HEK293 (cell line): ENCODE measurements around the gene MMP11.

ENCODE experiments used
- CTCF ChIA-PET: fragments of 350-600 bp; formaldehyde crosslinking; extraction: SDS; loops from one replicate; lab custom pipeline; 2021; ENCODE audit warnings: antibody characterized with exemption; lab: Yijun Ruan, JAX
- POLR2A ChIA-PET: fragments of 300-600 bp; formaldehyde crosslinking; extraction: SDS; loops from one replicate; lab custom pipeline; 2020; ENCODE audit warnings: antibody characterized with exemption, inconsistent platforms; lab: Yijun Ruan, JAX
- H3K27ac ChIP-seq: fragments of 200-500 bp; sonication (Bioruptor generic); 2 replicates; pipeline ENCODE4 v1.5.1; 2014; ENCODE audit warnings: low read depth, low read length, control low read depth, inconsistent platforms; ENCODE audit errors: extremely low read depth
- H3K36me3 ChIP-seq, 2 experiments: fragments of 200-500 bp in 1 of 2; sonication (Bioruptor generic) in 1 of 2; 1 replicate in 1 of 2; 2 replicates in 1 of 2; pipeline ENCODE4 v1.5.1; 2014 to 2017; ENCODE audit warnings: inconsistent platforms in 2 of 2, low read length in 2 of 2; ENCODE audit not compliant: control insufficient read depth in 2 of 2, insufficient read depth in 1 of 2
- H3K4me1 ChIP-seq: fragments of 200-500 bp; sonication (Bioruptor generic); 2 replicates; pipeline ENCODE4 v1.5.1; 2014; ENCODE audit warnings: mild to moderate bottlenecking, low read length, inconsistent platforms; ENCODE audit not compliant: control insufficient read depth, insufficient read depth
- H3K4me3 ChIP-seq: 2 replicates; pipeline ENCODE4 v1.5.1; 2011; ENCODE audit warnings: low read depth, mild to moderate bottlenecking, control low read depth, low read length, moderate library complexity
- H3K9me3 ChIP-seq: fragments of 200-500 bp; sonication (Bioruptor generic); 2 replicates; pipeline ENCODE4 v1.5.1; 2014; ENCODE audit warnings: low read depth, low read length, inconsistent platforms; ENCODE audit not compliant: control insufficient read depth, insufficient read depth
- EGR2 ChIP-seq: fragments of 450-650 bp; formaldehyde crosslinking; IDR thresholded peaks from 2 replicates; pipeline ENCODE4 v1.5.1; 2016; ENCODE audit warnings: low read depth, missing biosample characterization, missing genetic modification characterization
- HOXD13 ChIP-seq: sonication (generic); formaldehyde crosslinking; IDR thresholded peaks from 2 replicates; pipeline ENCODE4 v1.8.0; 2022; ENCODE audit warnings: missing genetic modification reagents, borderline replicate concordance
- MEIS1 ChIP-seq: sonication (generic); formaldehyde crosslinking; IDR thresholded peaks from 2 replicates; pipeline ENCODE4 v1.8.1; 2022; ENCODE audit warnings: missing genetic modification reagents, mild to moderate bottlenecking, borderline replicate concordance
- TRIM28 ChIP-seq: IDR thresholded peaks from 2 replicates; pipeline ENCODE4 v1.6.1; 2011; ENCODE audit warnings: low read length, control low read depth, borderline replicate concordance
- ZBTB17 ChIP-seq: fragments of 450-650 bp; formaldehyde crosslinking; IDR thresholded peaks from 2 replicates; pipeline ENCODE4 v1.5.1; 2016; ENCODE audit warnings: missing biosample characterization, missing genetic modification characterization
- ZFHX2 ChIP-seq: fragments of 450-650 bp; formaldehyde crosslinking; conservative IDR thresholded peaks from 2 replicates; pipeline ENCODE4 v1.5.1; 2016; ENCODE audit warnings: missing biosample characterization, missing genetic modification characterization
- ZNF121 ChIP-seq: fragments of 450-650 bp; formaldehyde crosslinking; IDR thresholded peaks from 2 replicates; pipeline ENCODE4 v1.5.1; 2016; ENCODE audit warnings: missing biosample characterization, missing genetic modification characterization
- ZNF132 ChIP-seq: fragments of 450-650 bp; formaldehyde crosslinking; IDR thresholded peaks from 2 replicates; pipeline ENCODE4 v1.5.1; 2017; ENCODE audit warnings: missing biosample characterization, missing genetic modification characterization, borderline replicate concordance
- ZNF138 ChIP-seq: fragments of 450-650 bp; formaldehyde crosslinking; IDR thresholded peaks from 2 replicates; pipeline ENCODE4 v1.5.1; 2016; ENCODE audit warnings: missing biosample characterization, missing genetic modification characterization, borderline replicate concordance
- ZNF341 ChIP-seq: fragments of 450-650 bp; formaldehyde crosslinking; IDR thresholded peaks from 2 replicates; pipeline ENCODE4; 2016; ENCODE audit warnings: low read depth, missing biosample characterization, missing genetic modification characterization
- ZNF37A ChIP-seq: fragments of 450-650 bp; IDR thresholded peaks from 2 replicates; pipeline ENCODE4 v1.5.1; 2018; ENCODE audit warnings: missing biosample characterization, missing genetic modification characterization
- ZNF629 ChIP-seq: fragments of 450-650 bp; formaldehyde crosslinking; IDR thresholded peaks from 2 replicates; pipeline ENCODE4 v1.5.1; 2017; ENCODE audit warnings: missing biosample characterization, missing genetic modification characterization
- ZNF792 ChIP-seq: fragments of 450-650 bp; formaldehyde crosslinking; IDR thresholded peaks from 2 replicates; pipeline ENCODE4 v1.5.1; 2016; ENCODE audit warnings: missing biosample characterization, missing genetic modification characterization
- ZNF837 ChIP-seq: fragments of 450-650 bp; formaldehyde crosslinking; IDR thresholded peaks from 2 replicates; pipeline ENCODE4 v1.5.1; 2016; ENCODE audit warnings: missing biosample characterization, missing genetic modification characterization
- TF ChIP-seq, protein P1 (sequence below): fragments of 450-650 bp; formaldehyde crosslinking; IDR thresholded peaks from 2 replicates; pipeline ENCODE4 v1.5.1; 2016; ENCODE audit warnings: missing biosample characterization, missing genetic modification characterization
- TF ChIP-seq, protein P2 (sequence below): fragments of 450-650 bp; formaldehyde crosslinking; IDR thresholded peaks from 2 replicates; pipeline ENCODE4 v1.5.1; 2016; ENCODE audit warnings: missing biosample characterization, missing genetic modification characterization
- TF ChIP-seq, protein P3 (sequence below): sonication (generic); formaldehyde crosslinking; IDR thresholded peaks from 2 replicates; pipeline ENCODE4 v1.8.1; 2022; ENCODE audit warnings: mild to moderate bottlenecking, moderate library complexity, missing genetic modification reagents
- TF ChIP-seq, protein P4 (sequence below): fragments of 450-650 bp; formaldehyde crosslinking; IDR thresholded peaks from 2 replicates; pipeline ENCODE4 v1.5.1; 2016; ENCODE audit warnings: missing biosample characterization, missing genetic modification characterization

Gene MMP11

DNA sequence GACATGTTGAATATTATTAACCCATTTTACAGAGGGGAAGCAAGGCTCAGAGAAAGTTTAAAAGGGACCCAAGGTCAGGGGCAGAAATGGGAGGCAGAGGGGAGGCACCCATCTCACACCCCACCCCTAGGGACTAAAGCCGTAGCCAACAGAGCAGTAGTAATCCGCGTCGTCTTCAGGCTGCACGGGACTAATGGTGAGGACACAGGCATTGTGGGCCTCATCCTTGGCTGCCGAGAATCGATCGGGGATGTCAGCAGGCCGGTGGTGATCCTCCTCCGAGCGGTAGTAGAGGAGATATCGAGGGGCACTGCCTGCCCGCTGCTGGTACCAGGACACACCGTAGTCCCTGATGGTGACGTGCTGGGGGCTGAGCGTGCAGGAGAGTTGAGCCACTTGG, 19.9 kb upstream of the MMP11 start (continued):
- TF ChIP-seq, protein P1, sequence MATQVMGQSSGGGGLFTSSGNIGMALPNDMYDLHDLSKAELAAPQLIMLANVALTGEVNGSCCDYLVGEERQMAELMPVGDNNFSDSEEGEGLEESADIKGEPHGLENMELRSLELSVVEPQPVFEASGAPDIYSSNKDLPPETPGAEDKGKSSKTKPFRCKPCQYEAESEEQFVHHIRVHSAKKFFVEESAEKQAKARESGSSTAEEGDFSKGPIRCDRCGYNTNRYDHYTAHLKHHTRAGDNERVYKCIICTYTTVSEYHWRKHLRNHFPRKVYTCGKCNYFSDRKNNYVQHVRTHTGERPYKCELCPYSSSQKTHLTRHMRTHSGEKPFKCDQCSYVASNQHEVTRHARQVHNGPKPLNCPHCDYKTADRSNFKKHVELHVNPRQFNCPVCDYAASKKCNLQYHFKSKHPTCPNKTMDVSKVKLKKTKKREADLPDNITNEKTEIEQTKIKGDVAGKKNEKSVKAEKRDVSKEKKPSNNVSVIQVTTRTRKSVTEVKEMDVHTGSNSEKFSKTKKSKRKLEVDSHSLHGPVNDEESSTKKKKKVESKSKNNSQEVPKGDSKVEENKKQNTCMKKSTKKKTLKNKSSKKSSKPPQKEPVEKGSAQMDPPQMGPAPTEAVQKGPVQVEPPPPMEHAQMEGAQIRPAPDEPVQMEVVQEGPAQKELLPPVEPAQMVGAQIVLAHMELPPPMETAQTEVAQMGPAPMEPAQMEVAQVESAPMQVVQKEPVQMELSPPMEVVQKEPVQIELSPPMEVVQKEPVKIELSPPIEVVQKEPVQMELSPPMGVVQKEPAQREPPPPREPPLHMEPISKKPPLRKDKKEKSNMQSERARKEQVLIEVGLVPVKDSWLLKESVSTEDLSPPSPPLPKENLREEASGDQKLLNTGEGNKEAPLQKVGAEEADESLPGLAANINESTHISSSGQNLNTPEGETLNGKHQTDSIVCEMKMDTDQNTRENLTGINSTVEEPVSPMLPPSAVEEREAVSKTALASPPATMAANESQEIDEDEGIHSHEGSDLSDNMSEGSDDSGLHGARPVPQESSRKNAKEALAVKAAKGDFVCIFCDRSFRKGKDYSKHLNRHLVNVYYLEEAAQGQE (tag by site-specific recombination), result no peak
- TF ChIP-seq, protein P2, sequence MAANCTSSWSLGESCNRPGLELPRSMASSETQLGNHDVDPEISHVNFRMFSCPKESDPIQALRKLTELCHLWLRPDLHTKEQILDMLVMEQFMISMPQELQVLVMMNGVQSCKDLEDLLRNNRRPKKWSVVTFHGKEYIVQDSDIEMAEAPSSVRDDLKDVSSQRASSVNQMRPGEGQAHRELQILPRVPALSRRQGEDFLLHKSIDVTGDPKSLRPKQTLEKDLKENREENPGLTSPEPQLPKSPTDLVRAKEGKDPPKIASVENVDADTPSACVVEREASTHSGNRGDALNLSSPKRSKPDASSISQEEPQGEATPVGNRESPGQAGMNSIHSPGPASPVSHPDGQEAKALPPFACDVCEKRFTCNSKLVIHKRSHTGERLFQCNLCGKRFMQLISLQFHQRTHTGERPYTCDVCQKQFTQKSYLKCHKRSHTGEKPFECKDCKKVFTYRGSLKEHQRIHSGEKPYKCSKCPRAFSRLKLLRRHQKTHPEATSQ, result no peak
- TF ChIP-seq ZNF341 (tag by site-specific recombination) (no peak), ZNF37A (no peak), ZNF792 (tag by site-specific recombination) (no peak), ZNF132 (tag by site-specific recombination) (no peak), ZNF138 (tag by site-specific recombination) (no peak), ZNF121 (tag by site-specific recombination) (no peak), ZBTB17 (no peak), MEIS1 (CRISPR knock-in tag) (no peak)

DNA sequence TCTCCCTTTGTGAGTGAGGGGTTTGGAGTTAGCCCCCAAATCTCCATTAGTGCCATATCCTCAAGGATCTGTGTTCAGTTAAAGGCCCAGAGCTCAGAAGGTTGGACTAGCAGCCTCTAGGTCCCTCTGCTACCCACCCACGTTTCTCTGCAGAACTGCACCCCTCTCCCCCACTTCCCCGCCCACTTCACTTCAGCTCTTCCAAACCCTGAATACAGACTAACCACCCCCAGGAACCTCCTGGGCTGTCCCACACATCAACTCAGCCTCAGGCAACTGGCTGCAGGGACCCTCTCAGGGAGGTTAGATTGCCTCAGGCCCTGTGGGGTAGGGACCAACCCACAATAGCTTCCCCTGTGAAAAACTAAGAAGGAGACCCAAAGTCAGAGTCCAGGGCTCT, 19.3 kb upstream of the MMP11 start:
- H3K36me3 ChIP-seq, result no peaks in the 10 kb centered on the region; a peak in 1 of 3 replicates
- peaks cover 9% of the 10 kb centered on the region; the same call in 1 of the 2 replicates for H3K4me1 ChIP-seq
- ChIA-PET CTCF (interaction anchor here (0.6 kb wide), 1 partner anchor 168 kb away, joined by 3 read pairs; no protein-coding TSS in a partner anchor), POLR2A (interaction anchor here (0.6 to 0.7 kb wide), 2 partner anchors 15 to 260 kb away, joined by 4 read pairs; no protein-coding TSS in a partner anchor)
- no peaks in the 10 kb centered on the region for H3K9me3 ChIP-seq
- no peak overlapping the region for H3K4me3 ChIP-seq
- no peak overlapping the region for H3K27ac ChIP-seq
- TF ChIP-seq, protein P3, sequence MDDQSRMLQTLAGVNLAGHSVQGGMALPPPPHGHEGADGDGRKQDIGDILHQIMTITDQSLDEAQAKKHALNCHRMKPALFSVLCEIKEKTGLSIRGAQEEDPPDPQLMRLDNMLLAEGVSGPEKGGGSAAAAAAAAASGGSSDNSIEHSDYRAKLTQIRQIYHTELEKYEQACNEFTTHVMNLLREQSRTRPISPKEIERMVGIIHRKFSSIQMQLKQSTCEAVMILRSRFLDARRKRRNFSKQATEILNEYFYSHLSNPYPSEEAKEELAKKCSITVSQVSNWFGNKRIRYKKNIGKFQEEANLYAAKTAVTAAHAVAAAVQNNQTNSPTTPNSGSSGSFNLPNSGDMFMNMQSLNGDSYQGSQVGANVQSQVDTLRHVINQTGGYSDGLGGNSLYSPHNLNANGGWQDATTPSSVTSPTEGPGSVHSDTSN (CRISPR knock-in tag), result no peak
- TF ChIP-seq, protein P4, sequence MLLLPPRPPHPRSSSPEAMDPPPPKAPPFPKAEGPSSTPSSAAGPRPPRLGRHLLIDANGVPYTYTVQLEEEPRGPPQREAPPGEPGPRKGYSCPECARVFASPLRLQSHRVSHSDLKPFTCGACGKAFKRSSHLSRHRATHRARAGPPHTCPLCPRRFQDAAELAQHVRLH (tag by site-specific recombination), result no peak
- TF ChIP-seq HOXD13 (CRISPR knock-in tag) (no peak), ZFHX2 (tag by site-specific recombination) (peak; percentile 93), ZNF837 (tag by site-specific recombination) (no peak), EGR2 (tag by site-specific recombination) (peak; percentile 94), ZNF629 (tag by site-specific recombination) (no peak), TRIM28 (no peak)
